OCI-LY7 (cell line): ENCODE results near the gene ATP6V0E1. TPM values are rescaled to one million over a fixed set of nuclear protein-coding genes. Genes with fewer than 3 reads are reported as not detected.
"Not testable (repeated sequence)": the region's sequence is repeated elsewhere in the genome, so short reads cannot be mapped to it uniquely, and the experiment has no call there.

Experiments
- BruUV-seq: library from RNA; stranded (reverse); fragments of 400-500 nt; replicated peaks from 2 replicates; lab custom pipeline; 2021; lab: Mats Ljungman, UMichigan
- CTCF ChIA-PET: fragments of 300-600 bp; sonication (Branson Sonifier 250); formaldehyde crosslinking; loops from one replicate; lab custom pipeline; 2022; ENCODE audit warnings: antibody characterized with exemption; ENCODE audit not compliant: unreplicated experiment; lab: Charles Lee
- POLR2A ChIA-PET: fragments of 300-600 bp; sonication (Branson Sonifier 250); formaldehyde crosslinking; loops from one replicate; lab custom pipeline; 2022; ENCODE audit warnings: antibody characterized with exemption; lab: Charles Lee
- DNase-seq: peaks from one replicate; pipeline ENCODE4 v3.0.0-alpha.2; 2015; ENCODE audit warnings: low spot score
- H2AFZ ChIP-seq: fragments of 200-600 bp; sonication (generic), shearing (Covaris generic); 2 replicates; pipeline ENCODE4 v1.6.1; 2014; ENCODE audit warnings: mild to moderate bottlenecking, antibody characterized with exemption, low read length, moderate library complexity
- H3K27ac ChIP-seq: fragments of 200-600 bp; sonication (generic); 2 replicates; pipeline ENCODE4 v1.5.1; 2014; ENCODE audit warnings: mixed run types, low read depth, mild to moderate bottlenecking, moderate library complexity, low read length, inconsistent platforms; ENCODE audit not compliant: poor library complexity, severe bottlenecking
- H3K36me3 ChIP-seq: fragments of 200-600 bp; sonication (generic); 2 replicates; pipeline ENCODE4 v1.6.1; 2014; ENCODE audit warnings: mild to moderate bottlenecking, antibody characterized with exemption, low read length, moderate library complexity, mixed read lengths; ENCODE audit not compliant: insufficient read depth
- H3K4me1 ChIP-seq: fragments of 200-600 bp; sonication (generic); 2 replicates; pipeline ENCODE4 v1.5.1; 2014; ENCODE audit warnings: mild to moderate bottlenecking, low read length; ENCODE audit not compliant: insufficient read depth, poor library complexity, severe bottlenecking
- H3K4me2 ChIP-seq: fragments of 200-600 bp; sonication (generic); 2 replicates; pipeline ENCODE4 v1.6.1; 2014; ENCODE audit warnings: mild to moderate bottlenecking, low read length
- H3K4me3 ChIP-seq: fragments of 200-600 bp; sonication (generic); 2 replicates; pipeline ENCODE4 v1.5.1; 2014; ENCODE audit warnings: mild to moderate bottlenecking, low read depth, low read length; ENCODE audit not compliant: poor library complexity, severe bottlenecking
- H3K79me2 ChIP-seq: fragments of 200-600 bp; sonication (generic); 2 replicates; pipeline ENCODE4 v1.6.1; 2016; ENCODE audit warnings: low read depth, mild to moderate bottlenecking, low read length, moderate library complexity, mixed read lengths; ENCODE audit not compliant: insufficient read depth
- H3K9me2 ChIP-seq: fragments of 200-600 bp; sonication (generic); 2 replicates; pipeline ENCODE4 v1.6.1; 2016; ENCODE audit warnings: mild to moderate bottlenecking, low read length, mixed read lengths; ENCODE audit not compliant: insufficient read depth
- H3K9me3 ChIP-seq: fragments of 200-600 bp; sonication (generic); 2 replicates; pipeline ENCODE4 v1.6.1; 2014; ENCODE audit warnings: mild to moderate bottlenecking, mixed run types, low read length, mixed read lengths
- H4K20me1 ChIP-seq: fragments of 200-600 bp; sonication (generic); 2 replicates; pipeline ENCODE4 v1.6.1; 2014; ENCODE audit warnings: mild to moderate bottlenecking, antibody characterized with exemption, low read length, moderate library complexity, mixed read lengths; ENCODE audit not compliant: insufficient read depth
- CTCF ChIP-seq: fragments of 200-600 bp; sonication (generic); conservative IDR thresholded peaks from 2 replicates; pipeline ENCODE4 v1.5.1; 2014; ENCODE audit warnings: mild to moderate bottlenecking, antibody characterized with exemption, low read length, moderate library complexity, mixed read lengths
- EZH2phosphoT487 ChIP-seq: fragments of 200-600 bp; sonication (generic); IDR thresholded peaks from 2 replicates; pipeline ENCODE4 v1.6.1; 2018; ENCODE audit warnings: low read depth, borderline replicate concordance, mild to moderate bottlenecking, mixed run types, antibody characterized with exemption, low read length, moderate library complexity, mixed read lengths
- intact Hi-C: fragments of 100-400 bp; cut with micrococcal nuclease; formaldehyde crosslinking; loops from one replicate; pipeline ENCODE4 v1.10.0; 2022; ENCODE audit not compliant: unreplicated experiment
- total RNA-seq, 2 experiments: library from RNA; depleted of rRNA in 1 of 2; stranded (reverse); fragments of >200 nt in 1 of 2; shearing (Covaris generic) in 1 of 2; gene quantifications; 2 replicates each; pipeline ENCODE4 v1.2.3, GENCODE V29; 2014 to 2022

The ATP6V0E1 gene
- total RNA-seq, 2 experiments from 2014 or later = 39.9 to 59.4 TPM

- no TSS peak for BruUV-seq
- Histone ChIP-seq H4K20me1 (peaks cover 10% of the 10 kb centered on the region; the same call in 1 of the 2 replicates), H3K4me2 (no peak overlapping the region), H3K36me3 (peaks cover 32% of the 10 kb centered on the region), H3K9me2 (no peaks in the 10 kb centered on the region), H3K4me3 (no peak overlapping the region), H2AFZ (no peak overlapping the region), H3K79me2 (peaks cover 79% of the 10 kb centered on the region), H3K27ac (no peak overlapping the region), H3K9me3 (no peaks in the 10 kb centered on the region), H3K4me1 (peaks cover 5% of the 10 kb centered on the region)
- POLR2A ChIA-PET = interaction anchor here (0.6 to 1.2 kb wide), 3 partner anchors 14 to 38 kb away, joined by 4 to 6 read pairs (median 4); no protein-coding TSS in a partner anchor
- intact Hi-C loops = no loop called here
- DNase-seq = no peak
- CTCF ChIA-PET = no interaction called here
- no peak for TF ChIP-seq EZH2phosphoT487
- no peak for TF ChIP-seq CTCF
Measured at GRCh38 chr5:173015598-173016455, 32.3 kb downstream of the ATP6V0E1 start.

GRCh38 chr5:173016598-173017046 lies 33.1 kb downstream of the ATP6V0E1 start:
- no TSS peak for BruUV-seq

GRCh38 chr5:173017087-173017486 lies 33.5 kb downstream of the ATP6V0E1 start:
- H2AFZ ChIP-seq, H3K9me3 ChIP-seq, CTCF ChIA-PET, H3K27ac ChIP-seq, H3K4me3 ChIP-seq, BruUV-seq, H4K20me1 ChIP-seq, H3K9me2 ChIP-seq, H3K4me1 ChIP-seq, DNase-seq, H3K4me2 ChIP-seq, intact Hi-C loops: not testable (repeated sequence)
- POLR2A ChIA-PET = interaction anchor here (0.7 kb wide), 1 partner anchor 38 kb away, joined by 3 read pairs; no protein-coding TSS in a partner anchor
- Histone ChIP-seq H3K36me3 (peaks cover 35% of the 10 kb centered on the region), H3K79me2 (peaks cover 66% of the 10 kb centered on the region)

More at GRCh38 chr5:173016598-173017046, 33.1 kb downstream of the ATP6V0E1 start:
- H3K79me2 ChIP-seq = peaks cover 71% of the 10 kb centered on the region
- H3K9me2 ChIP-seq = no peaks in the 10 kb centered on the region
- H4K20me1 ChIP-seq = peaks cover 10% of the 10 kb centered on the region; the same call in 1 of the 2 replicates
- no peaks in the 10 kb centered on the region for H3K9me3 ChIP-seq
- intact Hi-C loops = no loop called here
- TF ChIP-seq EZH2phosphoT487 (no peak), CTCF (no peak)
- DNase-seq = no peak
- H3K4me2 ChIP-seq = no peak overlapping the region
- no peak overlapping the region for H3K4me3 ChIP-seq
- peaks cover 5% of the 10 kb centered on the region for H3K4me1 ChIP-seq
- ChIA-PET POLR2A (interaction anchor here (0.6 to 1.2 kb wide), 2 partner anchors 13 to 37 kb away, joined by 4 to 6 read pairs; no protein-coding TSS in a partner anchor), CTCF (no interaction called here)
- H3K27ac ChIP-seq = no peak overlapping the region
- no peak overlapping the region for H2AFZ ChIP-seq
- peaks cover 33% of the 10 kb centered on the region for H3K36me3 ChIP-seq
